AG09319 (cell line): Measurements from ENCODE around the gene ANO8.

Experiments
- DNase-seq: peaks from one replicate; pipeline ENCODE4 v3.0.0-alpha.2; 2010; ENCODE audit warnings: low read depth; ENCODE audit errors: extremely low read depth
- CTCF ChIP-seq: IDR thresholded peaks from 2 replicates; pipeline ENCODE4 v1.5.1; 2011; ENCODE audit warnings: low read depth, mild to moderate bottlenecking, inconsistent platforms, low read length, moderate library complexity

ANO8 gene

GRCh38 chr19:17334414-17335409 is at the start of gene ANO8:
ANO8 (minus strand) TSS chr19:17334855; CDS start chr19:17334670, 185 bp downstream.
- no peak for TF ChIP-seq CTCF
- DNase-seq = peak; percentile 98

GRCh38 chr19:17380426-17381138 is 45.9 kb upstream of the ANO8 start:
- TF ChIP-seq CTCF = no peak
- DNase-seq = no peak

GRCh38 chr19:17379221-17379631 is 44.6 kb upstream of the ANO8 start:
- DNase-seq = no peak
- TF ChIP-seq CTCF = no peak

GRCh38 chr19:17378271-17378670 is 43.6 kb upstream of the ANO8 start:
- TF ChIP-seq CTCF = no peak
- no peak for DNase-seq

- TF ChIP-seq CTCF = no peak
- no peak for DNase-seq
Observed at GRCh38 chr19:17376935-17377600, 42.4 kb upstream of the ANO8 start, which contains the start of gene PLVAP. PLVAP (minus strand) TSS chr19:17377342; CDS start chr19:17377288, 54 bp downstream.

GRCh38 chr19:17370026-17370587 is 35.5 kb upstream of the ANO8 start:
- DNase-seq = no peak
- TF ChIP-seq CTCF = no peak
